Breast epithelium (tissue), 4 donors: Measurements from ENCODE around the gene EPHA3. TPM values are rescaled to one million over a fixed set of nuclear protein-coding genes. Genes with fewer than 3 reads are reported as not detected.

Source experiments
- DNase-seq, 2 donors: peaks; one replicate each; pipeline ENCODE4 v3.0.0-alpha.2; 2019; ENCODE audit warnings: low spot score in 2 of 2
- H3K27ac ChIP-seq, 2 donors: fragments of 200-600 bp; sonication (generic) in 1 of 2; one replicate each; pipeline ENCODE4 v1.5.1; 2016 to 2019; ENCODE audit warnings: mild to moderate bottlenecking in 1 of 2
- H3K27me3 ChIP-seq, 2 donors: fragments of 200-600 bp; sonication (generic) in 1 of 2; one replicate each; pipeline versions ENCODE4 v1.5.1 to v1.6.0; 2017 to 2019; ENCODE audit warnings: control low read depth in 1 of 2, mild to moderate bottlenecking in 1 of 2
- H3K36me3 ChIP-seq: fragments of 200-600 bp; one replicate; pipeline ENCODE4 v1.5.1; 2019
- H3K4me1 ChIP-seq, 2 donors: fragments of 200-600 bp; sonication (generic); one replicate each; pipeline ENCODE4 v1.5.1; 2016 to 2019; ENCODE audit warnings: control low read depth in 1 of 2
- H3K4me3 ChIP-seq, 3 donors: fragments of 200-600 bp; sonication (generic); 1 replicate in 2 of 3; 2 replicates in 1 of 3; pipeline ENCODE4 v1.5.1; 2016 to 2019; ENCODE audit warnings: mild to moderate bottlenecking in 3 of 3, moderate library complexity in 2 of 3
- H3K9me3 ChIP-seq, 2 donors: fragments of 200-600 bp; sonication (generic) in 1 of 2; one replicate each; pipeline ENCODE4 v1.5.1; 2016 to 2019; ENCODE audit warnings: control low read depth in 1 of 2
- CTCF ChIP-seq, 3 donors: fragments of 450-650 bp; IDR thresholded peaks; one replicate each; pipeline ENCODE4 v1.5.1; 2016 to 2017; ENCODE audit warnings: antibody characterized with exemption in 3 of 3, mild to moderate bottlenecking in 3 of 3, moderate library complexity in 3 of 3
- POLR2A ChIP-seq: fragments of 450-650 bp; IDR thresholded peaks from one replicate; pipeline ENCODE4 v1.6.1; 2016; ENCODE audit warnings: antibody characterized with exemption, mild to moderate bottlenecking, moderate library complexity
- POLR2AphosphoS5 ChIP-seq, 3 donors: sonication (generic); formaldehyde crosslinking; IDR thresholded peaks; one replicate each; pipeline ENCODE4 v1.6.1; 2017; ENCODE audit warnings: antibody characterized with exemption in 3 of 3
- intact Hi-C: fragments of 100-400 bp; cut with DNase I; formaldehyde crosslinking; loops from one replicate; pipeline ENCODE4 v1.15.1; 2023; ENCODE audit warnings: low total_unique reads
- total RNA-seq, 3 donors: library from RNA; depleted of rRNA; stranded (reverse); fragments of >200 nt; gene quantifications; one replicate each; pipeline ENCODE4 v1.1.0, GENCODE V29; 2016

EPHA3 gene
- total RNA-seq, 3 donors from 2014 or later, result 1.0 to 3.9 (median 3.7) TPM

- TF ChIP-seq CTCF (IDR thresholded peaks at IDR 0.05) (no peak), POLR2A (no peak)
- H3K4me3 ChIP-seq, result no peak overlapping the region
- no peaks in the 10 kb centered on the region for H3K36me3 ChIP-seq
- intact Hi-C loops, result no loop called here
- H3K9me3 ChIP-seq, result no peaks in the 10 kb centered on the region
- H3K27me3 ChIP-seq, result no peaks in the 10 kb centered on the region
- H3K27ac ChIP-seq, result no peak overlapping the region
- H3K4me1 ChIP-seq, result no peaks in the 10 kb centered on the region
- DNase-seq, result no peak
These were observed 52.2 kb downstream of the EPHA3 start for GRCh38 chr3:89159605-89160004.

GRCh38 chr3:89164774-89165173 lies 57.4 kb downstream of the EPHA3 start:
- no peak for DNase-seq
- Histone ChIP-seq H3K9me3 (no peaks in the 10 kb centered on the region), H3K36me3 (no peaks in the 10 kb centered on the region), H3K27me3 (no peaks in the 10 kb centered on the region), H3K4me1 (no peaks in the 10 kb centered on the region), H3K27ac (no peak overlapping the region), H3K4me3 (no peak overlapping the region)
- no peak for TF ChIP-seq CTCF (IDR thresholded peaks at IDR 0.05)
- intact Hi-C loops, result no loop called here

GRCh38 chr3:89165636-89166263 lies 58.3 kb downstream of the EPHA3 start:
- H3K9me3 ChIP-seq, result no peaks in the 10 kb centered on the region
- H3K27ac ChIP-seq, result no peak overlapping the region
- H3K36me3 ChIP-seq, result no peaks in the 10 kb centered on the region
- intact Hi-C loops, result no loop called here
- no peak overlapping the region for H3K4me3 ChIP-seq
- no peak for TF ChIP-seq POLR2A
- no peak for TF ChIP-seq POLR2AphosphoS5 (IDR thresholded peaks at IDR 0.05)
- no peak for TF ChIP-seq CTCF (IDR thresholded peaks at IDR 0.05)
- H3K4me1 ChIP-seq, result no peaks in the 10 kb centered on the region
- no peaks in the 10 kb centered on the region for H3K27me3 ChIP-seq
- DNase-seq, result no peak

GRCh38 chr3:89171687-89172545 lies 64.5 kb downstream of the EPHA3 start:
- intact Hi-C loops, result no loop called here
- Histone ChIP-seq H3K36me3 (no peaks in the 10 kb centered on the region), H3K9me3 (no peaks in the 10 kb centered on the region), H3K4me3 (no peak overlapping the region), H3K27ac (no peak overlapping the region), H3K4me1 (no peaks in the 10 kb centered on the region), H3K27me3 (no peaks in the 10 kb centered on the region)
- DNase-seq, result no peak
- TF ChIP-seq CTCF (IDR thresholded peaks at IDR 0.05) (no peak), POLR2A (no peak), POLR2AphosphoS5 (IDR thresholded peaks at IDR 0.05) (no peak)

- no peak for DNase-seq
- Histone ChIP-seq H3K36me3 (no peaks in the 10 kb centered on the region), H3K4me1 (no peaks in the 10 kb centered on the region), H3K9me3 (no peaks in the 10 kb centered on the region), H3K4me3 (no peak overlapping the region), H3K27me3 (no peaks in the 10 kb centered on the region), H3K27ac (no peak overlapping the region)
- TF ChIP-seq POLR2AphosphoS5 (IDR thresholded peaks at IDR 0.05), result no peak
- no peak for TF ChIP-seq POLR2A
- no peak for TF ChIP-seq CTCF (IDR thresholded peaks at IDR 0.05)
- intact Hi-C loops, result no loop called here
These were observed 66.1 kb downstream of the EPHA3 start for GRCh38 chr3:89173546-89173945.
